Fibroblast of skin of left quadriceps (primary cell): ENCODE data around the gene MYOD1.

Source experiments
- DNase-seq, 2 experiments: peaks; one replicate each; pipeline ENCODE4 v3.0.0-alpha.2; 2013; ENCODE audit warnings: low read depth in 2 of 2

The MYOD1 gene

DNA sequence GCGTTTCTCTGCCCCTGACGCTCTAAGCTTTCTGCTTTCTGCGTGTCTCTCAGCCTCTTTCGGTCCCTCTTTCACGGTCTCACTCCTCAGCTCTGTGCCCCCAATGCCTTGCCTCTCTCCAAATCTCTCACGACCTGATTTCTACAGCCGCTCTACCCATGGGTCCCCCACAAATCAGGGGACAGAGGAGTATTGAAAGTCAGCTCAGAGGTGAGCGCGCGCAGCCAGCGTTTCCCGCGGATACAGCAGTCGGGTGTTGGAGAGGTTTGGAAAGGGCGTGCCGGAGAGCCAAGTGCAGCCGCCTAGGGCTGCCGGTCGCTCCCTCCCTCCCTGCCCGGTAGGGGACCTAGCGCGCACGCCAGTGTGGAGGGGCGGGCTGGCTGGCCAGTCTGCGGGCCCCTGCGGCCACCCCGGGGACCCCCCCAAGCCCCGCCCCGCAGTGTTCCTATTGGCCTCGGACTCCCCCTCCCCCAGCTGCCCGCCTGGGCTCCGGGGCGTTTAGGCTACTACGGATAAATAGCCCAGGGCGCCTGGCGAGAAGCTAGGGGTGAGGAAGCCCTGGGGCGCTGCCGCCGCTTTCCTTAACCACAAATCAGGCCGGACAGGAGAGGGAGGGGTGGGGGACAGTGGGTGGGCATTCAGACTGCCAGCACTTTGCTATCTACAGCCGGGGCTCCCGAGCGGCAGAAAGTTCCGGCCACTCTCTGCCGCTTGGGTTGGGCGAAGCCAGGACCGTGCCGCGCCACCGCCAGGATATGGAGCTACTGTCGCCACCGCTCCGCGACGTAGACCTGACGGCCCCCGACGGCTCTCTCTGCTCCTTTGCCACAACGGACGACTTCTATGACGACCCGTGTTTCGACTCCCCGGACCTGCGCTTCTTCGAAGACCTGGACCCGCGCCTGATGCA is at the start of gene MYOD1:
MYOD1 (plus strand) TSS at position 544 of the 910 bp plus-strand sequence; CDS start at position 756, 212 bp downstream.
- no peak for DNase-seq

- DNase-seq = no peak
Measured at GRCh38 chr11:17672469-17672868, 46.9 kb upstream of the MYOD1 start.

- no peak for DNase-seq
Measured at GRCh38 chr11:17673951-17674350, 45.4 kb upstream of the MYOD1 start.

DNA sequence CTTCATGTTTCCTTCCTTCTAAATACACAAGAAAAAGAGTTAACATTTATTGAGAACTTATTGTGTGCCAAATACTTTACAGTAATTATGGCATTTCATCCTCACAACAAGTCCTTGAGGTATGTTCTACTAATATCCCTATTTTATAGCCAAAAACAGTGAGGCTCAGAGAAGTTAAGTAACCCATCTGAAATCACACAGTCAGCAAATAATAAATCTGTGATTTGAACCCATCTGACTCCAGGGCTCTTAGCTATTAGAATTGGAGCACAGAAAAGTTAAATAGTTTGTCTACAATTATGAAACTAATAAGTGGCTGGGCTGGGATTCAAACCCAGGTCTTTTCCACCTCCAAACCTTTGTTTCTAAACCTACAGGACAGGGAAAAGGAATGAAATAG is 36.5 kb upstream of the MYOD1 start:
- no peak for DNase-seq

GRCh38 chr11:17683377-17684161 is 35.8 kb upstream of the MYOD1 start:
- no peak for DNase-seq

DNA sequence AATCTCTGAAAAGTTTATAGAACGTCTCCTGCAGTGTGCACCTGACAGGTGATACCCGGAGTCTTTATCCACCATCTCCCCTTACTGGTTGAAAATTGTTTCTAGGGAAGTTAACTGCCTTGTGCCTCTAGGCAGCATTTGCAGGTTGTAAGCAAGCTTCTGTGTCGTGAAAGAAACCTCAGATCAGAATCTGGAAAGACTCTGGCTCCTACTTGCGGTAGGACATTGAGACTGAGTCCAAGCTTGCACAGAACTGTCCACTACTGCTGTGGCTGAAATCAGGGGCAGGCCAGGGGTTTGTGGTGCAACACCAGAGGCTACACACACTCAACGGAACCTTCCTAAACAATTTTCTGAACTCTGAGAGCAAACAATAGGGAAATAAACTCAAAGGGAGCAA is 34.8 kb upstream of the MYOD1 start:
- no peak for DNase-seq

- no peak for DNase-seq
Measured at GRCh38 chr11:17686231-17686980, 33.0 kb upstream of the MYOD1 start.

- no peak for DNase-seq
Measured at GRCh38 chr11:17687946-17688670, 31.3 kb upstream of the MYOD1 start.

DNA sequence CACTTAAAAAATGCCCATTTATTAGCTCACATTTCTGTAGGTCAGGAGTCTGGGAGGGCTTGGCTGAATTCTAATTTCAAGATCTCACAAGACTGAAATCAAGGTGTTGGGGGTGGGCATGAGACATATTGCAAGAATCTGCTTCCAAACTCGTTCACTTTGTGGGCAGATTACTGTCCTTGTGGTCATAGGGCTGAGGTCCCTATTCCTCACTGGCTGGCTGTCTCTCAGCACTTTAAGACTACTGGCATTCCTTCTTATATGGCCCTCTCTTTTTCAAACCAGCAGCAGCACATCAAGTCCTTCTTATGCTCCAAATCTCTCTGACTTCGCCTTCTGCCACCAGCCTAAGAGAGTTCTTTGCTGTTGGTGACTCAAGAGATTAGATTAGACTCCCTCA is 27.8 kb upstream of the MYOD1 start:
- DNase-seq = no peak

GRCh38 chr11:17691976-17692375 is 27.4 kb upstream of the MYOD1 start:
- DNase-seq = no peak

GRCh38 chr11:17692931-17693330 is 26.4 kb upstream of the MYOD1 start:
- no peak for DNase-seq

- no peak for DNase-seq
Measured at GRCh38 chr11:17693531-17693930, 25.8 kb upstream of the MYOD1 start.

- DNase-seq = no peak
Measured at GRCh38 chr11:17694494-17695110, 24.8 kb upstream of the MYOD1 start.

DNA sequence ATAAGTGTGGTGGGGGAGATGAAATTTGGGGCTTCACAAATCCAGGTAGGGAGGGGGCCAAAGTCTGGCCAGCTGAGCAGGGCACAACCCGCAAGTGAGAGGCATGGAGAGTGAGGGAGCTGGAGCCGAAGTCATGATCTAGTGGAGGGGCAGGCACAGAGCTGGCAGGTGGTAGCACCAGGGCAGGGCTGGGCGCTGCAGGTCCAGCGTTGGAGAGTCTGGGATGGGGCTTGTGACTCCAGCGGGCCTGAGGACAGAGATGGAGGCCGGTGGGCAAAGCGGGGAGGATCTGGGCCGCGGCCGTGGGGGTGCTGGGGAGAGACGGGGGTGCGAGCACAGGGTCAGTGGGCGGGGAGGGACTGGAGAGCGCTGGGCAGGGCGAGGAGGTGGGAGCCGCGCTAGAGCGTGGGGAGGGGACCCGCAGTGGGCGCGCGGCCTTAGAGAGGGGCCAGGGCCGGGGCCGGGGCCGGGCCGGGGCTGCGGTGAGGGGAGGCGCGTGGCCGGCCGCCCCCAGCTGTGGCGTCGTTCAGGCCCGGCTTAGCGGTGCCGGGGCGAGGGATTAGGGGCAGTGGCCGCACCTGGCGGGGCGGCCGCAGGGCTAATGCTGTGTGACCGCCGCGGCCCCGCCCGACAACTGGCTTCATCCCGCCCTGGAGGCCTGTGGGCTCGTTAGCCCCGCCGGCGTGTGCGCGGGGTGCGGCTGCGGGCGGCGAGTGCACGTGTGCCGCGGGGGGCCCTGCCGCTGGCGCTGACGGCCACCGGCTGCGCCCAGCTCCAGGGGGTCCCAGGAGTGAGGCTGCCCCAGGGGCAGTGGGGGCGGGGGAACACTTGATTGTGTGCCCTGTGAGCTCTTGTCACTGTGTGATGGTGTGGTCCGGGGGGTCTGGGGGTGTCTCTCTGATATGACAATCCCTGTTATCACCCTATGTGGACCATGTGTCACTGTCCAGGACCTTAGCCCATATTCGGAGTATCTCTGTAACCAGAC is 23.6 kb upstream of the MYOD1 start:
- DNase-seq = no peak

DNA sequence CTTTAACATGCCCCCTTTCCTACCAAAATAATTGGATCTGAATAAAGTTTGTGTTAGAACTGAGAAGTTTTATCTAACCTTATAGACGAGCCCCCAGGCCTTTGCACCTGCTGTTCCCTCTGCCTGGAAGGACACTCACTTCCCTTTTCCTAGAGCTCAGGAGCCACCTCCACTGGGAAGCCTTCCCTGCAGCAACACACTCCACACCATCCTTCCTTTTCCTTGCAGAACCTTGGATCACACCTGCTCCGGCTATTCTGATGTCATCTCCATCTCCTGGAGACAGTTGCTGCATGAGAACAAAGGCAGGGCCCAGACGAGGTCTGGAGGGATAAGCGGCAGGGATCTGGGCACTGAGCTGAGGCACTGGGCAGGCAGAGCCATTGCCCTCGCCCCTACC is 22.6 kb upstream of the MYOD1 start:
- no peak for DNase-seq

- no peak for DNase-seq
Measured at GRCh38 chr11:17697175-17697949, 22.0 kb upstream of the MYOD1 start.

DNA sequence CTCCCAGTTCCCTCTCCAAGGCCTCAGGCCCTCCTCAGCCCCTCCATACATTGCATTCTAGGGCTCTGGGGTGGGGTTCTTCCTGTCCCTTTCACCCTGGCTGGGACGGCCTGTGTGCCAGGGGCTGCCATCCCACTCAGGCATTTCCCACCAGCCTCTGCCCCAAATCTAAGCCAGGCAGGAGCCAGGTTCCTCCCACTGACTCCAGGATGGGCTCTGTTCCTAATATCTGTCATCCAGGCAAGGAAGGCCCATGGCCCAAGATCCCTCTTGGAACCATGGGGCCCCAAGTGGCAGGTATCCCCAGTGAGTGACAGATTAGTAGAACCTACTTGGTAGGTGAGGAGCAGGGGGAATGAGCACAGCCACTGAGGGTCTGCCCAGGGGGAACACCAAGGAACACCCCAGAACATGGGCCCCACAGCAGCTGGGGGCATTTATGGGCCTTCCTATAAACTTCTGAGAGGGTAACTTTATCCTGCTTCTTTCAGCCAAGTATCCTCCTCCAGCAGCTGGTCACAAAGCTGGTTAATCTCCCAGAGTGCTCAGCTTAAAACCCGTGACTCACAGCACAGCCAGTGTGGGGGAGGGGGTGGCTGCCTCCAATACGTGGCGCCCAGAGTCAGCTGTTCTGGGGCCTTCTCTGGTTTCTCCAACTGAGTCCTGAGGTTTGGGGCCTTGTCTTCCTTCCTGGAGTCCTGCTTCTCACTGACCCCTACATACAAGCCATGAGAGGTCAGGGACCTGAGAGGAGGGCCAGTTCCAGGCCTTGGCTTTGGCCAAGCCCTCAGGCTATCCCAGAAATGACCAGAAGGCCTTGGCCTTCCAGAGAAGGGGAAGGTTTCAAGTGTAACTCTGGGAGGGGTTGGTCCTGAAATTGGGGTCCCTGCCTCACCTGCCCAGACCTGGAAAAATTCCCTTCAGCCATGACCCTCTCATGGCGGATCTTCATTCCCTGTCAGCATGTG is 19.9 kb upstream of the MYOD1 start:
- DNase-seq = no peak

- no peak for DNase-seq
Measured at GRCh38 chr11:17700991-17701390, 18.4 kb upstream of the MYOD1 start.
